AG04450 (cell line): ENCODE measurements around the gene MSMP. TPM values are rescaled to one million over a fixed set of nuclear protein-coding genes. Genes with fewer than 3 reads are reported as not detected.

ENCODE experiments used
- CTCF ChIA-PET: fragments of 300-600, 350-600 bp; formaldehyde crosslinking; extraction: SDS; loops from one replicate; lab custom pipeline; 2022; ENCODE audit warnings: antibody characterized with exemption, inconsistent platforms; lab: Charles Lee
- POLR2A ChIA-PET: fragments of 350-600 bp; formaldehyde crosslinking; extraction: SDS; loops from one replicate; lab custom pipeline; 2021; ENCODE audit warnings: antibody characterized with exemption, inconsistent platforms; lab: Yijun Ruan, JAX
- DNase-seq: peaks from one replicate; pipeline ENCODE4 v3.0.0-alpha.2; 2011; ENCODE audit warnings: low read depth, low spot score
- H3K27ac ChIP-seq: one replicate; pipeline ENCODE4 v1.5.1; 2012; ENCODE audit warnings: low read depth, low read length, control low read depth
- H3K27me3 ChIP-seq: one replicate; pipeline ENCODE4 v1.6.0; 2012; ENCODE audit warnings: low read length; ENCODE audit not compliant: control insufficient read depth, insufficient read depth
- H3K4me3 ChIP-seq: 2 replicates; pipeline ENCODE4 v1.5.1; 2011; ENCODE audit warnings: mild to moderate bottlenecking, low read depth, low read length, control low read depth
- H3K9me3 ChIP-seq: 2 replicates; pipeline ENCODE4 v1.5.1; 2012; ENCODE audit warnings: low read length; ENCODE audit not compliant: control insufficient read depth, insufficient read depth
- polyA plus RNA-seq: library from polyadenylated mRNA; depleted of rRNA; stranded (reverse); fragments of >200 nt; gene quantifications from 2 replicates; pipeline ENCODE4 v1.2.3, GENCODE V29; 2011
- TF ChIP-seq, protein P1 (sequence below): IDR thresholded peaks from 2 replicates; pipeline ENCODE4 v1.5.1; 2011; ENCODE audit warnings: low read depth, low read length, control low read depth, inconsistent platforms

Gene MSMP
- polyA plus RNA-seq, 1 experiment, result not detected

DNA sequence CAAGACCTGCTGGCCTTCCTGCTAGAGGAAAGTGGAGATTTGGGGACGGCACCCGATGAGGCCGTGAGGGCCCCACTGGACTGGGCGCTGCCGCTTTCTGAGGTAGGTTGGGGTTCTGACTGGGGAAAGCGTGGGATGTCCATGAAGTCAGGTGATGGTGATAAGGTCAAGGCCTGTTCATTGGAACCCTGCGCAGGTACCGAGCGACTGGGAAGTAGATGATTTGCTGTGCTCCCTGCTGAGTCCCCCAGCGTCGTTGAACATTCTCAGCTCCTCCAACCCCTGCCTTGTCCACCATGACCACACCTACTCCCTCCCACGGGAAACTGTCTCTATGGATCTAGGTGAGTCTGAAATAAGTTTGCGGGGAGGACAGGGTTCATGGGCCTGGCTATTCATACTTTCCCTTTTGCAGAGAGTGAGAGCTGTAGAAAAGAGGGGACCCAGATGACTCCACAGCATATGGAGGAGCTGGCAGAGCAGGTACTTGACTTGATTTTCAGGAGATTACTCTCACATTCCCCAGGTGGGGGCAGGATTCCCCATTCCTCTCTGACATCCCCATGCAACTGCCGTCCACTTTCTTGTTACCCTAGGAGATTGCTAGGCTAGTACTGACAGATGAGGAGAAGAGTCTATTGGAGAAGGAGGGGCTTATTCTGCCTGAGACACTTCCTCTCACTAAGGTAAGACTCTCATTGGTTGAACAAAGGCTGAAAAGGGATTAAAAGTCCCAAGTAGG, 21.1 kb downstream of the MSMP start:
- Histone ChIP-seq H3K27me3 (no peaks in the 10 kb centered on the region), H3K4me3 (peak overlapping the region; percentile 98), H3K27ac (peak overlapping the region; percentile 92), H3K9me3 (no peaks in the 10 kb centered on the region; the same call in 1 of the 2 replicates)
- ChIA-PET CTCF (interaction anchor here (0.5 to 5.8 kb wide), 4 partner anchors 56 to 75 kb away, joined by 3 to 30 read pairs (median 8); partner anchors contain the start of genes CCDC107 and RMRP), POLR2A (interaction anchor here (0.7 to 3.7 kb wide), 19 partner anchors 8 to 174 kb away, joined by 3 to 58 read pairs (median 6); partner anchors contain the start of genes ARHGEF39, CA9, CCDC107 and GBA2)
- DNase-seq, result no peak
- TF ChIP-seq, protein P1, sequence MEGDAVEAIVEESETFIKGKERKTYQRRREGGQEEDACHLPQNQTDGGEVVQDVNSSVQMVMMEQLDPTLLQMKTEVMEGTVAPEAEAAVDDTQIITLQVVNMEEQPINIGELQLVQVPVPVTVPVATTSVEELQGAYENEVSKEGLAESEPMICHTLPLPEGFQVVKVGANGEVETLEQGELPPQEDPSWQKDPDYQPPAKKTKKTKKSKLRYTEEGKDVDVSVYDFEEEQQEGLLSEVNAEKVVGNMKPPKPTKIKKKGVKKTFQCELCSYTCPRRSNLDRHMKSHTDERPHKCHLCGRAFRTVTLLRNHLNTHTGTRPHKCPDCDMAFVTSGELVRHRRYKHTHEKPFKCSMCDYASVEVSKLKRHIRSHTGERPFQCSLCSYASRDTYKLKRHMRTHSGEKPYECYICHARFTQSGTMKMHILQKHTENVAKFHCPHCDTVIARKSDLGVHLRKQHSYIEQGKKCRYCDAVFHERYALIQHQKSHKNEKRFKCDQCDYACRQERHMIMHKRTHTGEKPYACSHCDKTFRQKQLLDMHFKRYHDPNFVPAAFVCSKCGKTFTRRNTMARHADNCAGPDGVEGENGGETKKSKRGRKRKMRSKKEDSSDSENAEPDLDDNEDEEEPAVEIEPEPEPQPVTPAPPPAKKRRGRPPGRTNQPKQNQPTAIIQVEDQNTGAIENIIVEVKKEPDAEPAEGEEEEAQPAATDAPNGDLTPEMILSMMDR, result no peak

DNA sequence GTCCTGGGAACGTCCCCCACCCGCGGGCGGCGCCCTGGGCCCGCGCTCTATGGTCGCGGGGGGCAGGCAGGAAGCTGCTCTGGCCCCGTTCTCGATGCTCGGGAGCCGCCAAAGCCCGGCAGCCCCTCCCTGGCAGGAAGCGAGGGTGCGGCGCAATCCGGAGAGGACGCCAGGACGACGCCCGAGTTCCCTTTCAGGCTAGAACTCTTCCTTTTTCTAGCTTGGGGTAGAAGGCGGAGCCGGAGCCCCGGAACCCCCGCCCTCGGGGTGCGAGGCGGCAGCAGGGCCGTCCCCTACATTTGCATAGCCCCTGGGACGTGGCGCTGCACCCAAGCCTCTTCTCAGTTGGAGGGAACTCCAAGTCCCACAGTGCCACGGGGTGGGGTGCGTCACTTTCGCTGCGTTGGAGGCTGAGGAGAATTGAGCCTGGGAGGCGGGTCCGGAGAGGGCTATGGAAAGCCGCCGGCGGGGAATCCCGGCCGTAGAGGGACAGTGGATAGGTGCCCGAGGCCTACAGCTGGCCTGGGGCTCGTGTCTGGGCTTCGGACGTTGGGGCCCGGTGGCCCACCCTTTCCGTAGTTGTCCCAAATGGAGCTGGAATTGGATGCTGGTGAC, 21.8 kb downstream of the MSMP start, which contains the start of the genes CREB3 and TLN1:
TSS of gene CREB3 (plus strand) at position 482 of the 615 bp plus-strand sequence. CDS start at position 589, 107 bp downstream.
TSS of gene TLN1 (minus strand) at position 11 of the 615 bp plus-strand sequence. CDS start 6,501 bp downstream, outside the sequence.
- no peaks in the 10 kb centered on the region; the same call in 1 of the 2 replicates for H3K9me3 ChIP-seq
- peak within 1 kb of the TSS; percentile 98 for H3K4me3 ChIP-seq
- peak; percentile 98 for DNase-seq
- H3K27ac ChIP-seq, result peak within 1 kb of the TSS; percentile 92
- POLR2A ChIA-PET, result interaction anchor here (0.5 to 3.7 kb wide), 27 partner anchors 9 to 174 kb away, joined by 3 to 58 read pairs (median 4); partner anchors contain the start of genes ARHGEF39, CA9, CCDC107 and GBA2
- TF ChIP-seq, protein P1, result no peak
- CTCF ChIA-PET, result interaction anchor here (1.2 to 5.8 kb wide), 4 partner anchors 37 to 74 kb away, joined by 4 to 30 read pairs (median 19); partner anchors contain the start of genes CCDC107 and RMRP
- no peaks in the 10 kb centered on the region for H3K27me3 ChIP-seq

DNA sequence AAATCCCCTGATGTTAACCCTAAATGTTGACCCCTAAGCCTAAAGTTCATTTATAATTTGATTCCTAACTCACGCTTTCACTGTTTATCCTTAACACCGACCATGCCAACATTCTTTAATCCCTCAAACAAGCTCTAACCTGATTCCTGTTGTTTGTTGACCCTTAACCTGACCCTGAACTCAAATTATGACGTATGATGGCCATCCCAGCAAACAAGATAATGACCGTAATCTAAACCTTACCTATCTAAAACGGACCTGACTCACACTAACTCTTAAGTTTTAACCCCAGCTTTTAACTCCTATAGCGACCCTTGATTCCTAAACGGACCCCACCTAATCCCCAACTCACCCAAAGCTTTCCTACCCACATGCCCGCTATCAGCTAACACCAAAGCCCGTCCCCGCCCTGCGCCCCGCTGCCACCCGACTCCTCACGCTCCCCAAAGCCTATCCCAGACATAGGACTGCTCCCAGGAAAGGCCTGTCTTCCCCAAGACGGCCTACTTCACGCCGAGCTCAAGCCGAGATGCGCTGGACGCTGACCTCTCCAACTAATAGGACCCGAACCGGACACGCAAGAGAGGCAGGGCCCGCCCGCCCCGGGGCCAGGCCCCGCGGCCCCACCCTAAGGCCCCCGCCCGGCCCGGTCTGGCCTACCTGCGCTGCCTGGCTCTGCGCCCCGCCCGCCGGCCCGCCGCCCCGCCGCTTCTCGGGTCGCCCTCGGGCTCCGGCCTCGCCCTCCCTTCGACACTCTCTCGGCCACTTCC, 22.5 kb downstream of the MSMP start:
- TF ChIP-seq, protein P1, result no peak
- no peaks in the 10 kb centered on the region for H3K27me3 ChIP-seq
- no peaks in the 10 kb centered on the region; the same call in 1 of the 2 replicates for H3K9me3 ChIP-seq
- H3K27ac ChIP-seq, result peak overlapping the region; percentile 87
- ChIA-PET POLR2A (interaction anchor here (0.7 to 3.7 kb wide), 25 partner anchors 9 to 175 kb away, joined by 3 to 58 read pairs (median 4); partner anchors contain the start of genes ARHGEF39, CA9, CCDC107 and GBA2), CTCF (interaction anchor here (0.6 to 5.8 kb wide), 8 partner anchors 36 to 151 kb away, joined by 3 to 30 read pairs (median 8); partner anchors contain the start of genes CCDC107 and RMRP)
- H3K4me3 ChIP-seq, result peak overlapping the region; percentile 98
- no peak for DNase-seq

DNA sequence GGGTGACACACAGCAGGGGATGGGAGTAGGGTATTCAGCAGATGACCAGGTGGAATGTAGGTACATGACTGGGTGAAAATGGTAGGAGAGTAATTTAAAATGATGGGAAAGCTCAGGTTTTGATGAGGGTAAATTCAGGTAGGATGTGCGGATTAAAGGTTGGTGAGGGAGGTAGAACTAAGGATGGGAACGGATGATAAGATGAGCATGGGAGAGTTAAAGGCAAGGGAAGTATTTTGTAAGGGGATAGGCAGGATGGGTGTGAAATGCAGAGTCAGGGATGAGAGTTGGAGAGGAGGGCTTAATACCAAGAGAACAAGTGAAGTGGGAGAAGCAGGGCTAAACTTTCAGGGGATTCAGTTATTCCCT, 23.6 kb downstream of the MSMP start:
- Histone ChIP-seq H3K27me3 (no peaks in the 10 kb centered on the region), H3K4me3 (peak overlapping the region; percentile 98), H3K27ac (peak overlapping the region; percentile 80), H3K9me3 (no peaks in the 10 kb centered on the region; the same call in 1 of the 2 replicates)
- DNase-seq, result no peak
- ChIA-PET CTCF (interaction anchor here (0.5 to 5.8 kb wide), 10 partner anchors 8 to 237 kb away, joined by 3 to 30 read pairs (median 4); partner anchors contain the start of genes CCDC107, HINT2 and RMRP), POLR2A (interaction anchor here (1.2 to 4.2 kb wide), 5 partner anchors 26 to 57 kb away, joined by 3 to 58 read pairs (median 9); partner anchors contain the start of genes CA9 and TPM2)
- TF ChIP-seq, protein P1, result no peak
